Measurements from ENCODE around the gene EXOC5.

GRCh38 chr14:57295239-57295638 is 26.5 kb upstream of the EXOC5 start:
- no peak for TF ChIP-seq POLR2A (IDR thresholded peaks at IDR 0.05)
- no peak for TF ChIP-seq CTCF (IDR thresholded peaks at IDR 0.05)
- TF ChIP-seq POLR2AphosphoS5 (IDR thresholded peaks at IDR 0.05), result no peak

Measured in gastroesophageal sphincter (tissue), 3 donors.